GM13977 (cell line): ENCODE data around the gene ZDHHC11.

Experiments
- DNase-seq: peaks from one replicate; pipeline ENCODE4 v3.0.0; 2012; ENCODE audit warnings: low spot score
- CTCF ChIP-seq: IDR thresholded peaks from 2 replicates; pipeline ENCODE4 v1.5.1; 2012; ENCODE audit warnings: mild to moderate bottlenecking, control low read depth; ENCODE audit not compliant: insufficient read depth; ENCODE audit errors: extremely low read depth, missing control alignments
- in situ Hi-C: fragments of 300-500 bp; cut with MboI; formaldehyde crosslinking; loops from one replicate; pipeline ENCODE4 v1.12.0; 2022; ENCODE audit warnings: low sequenced_read_pairs, low pct_unique_long_range_greater_than_20kb, mixed read lengths, inconsistent platforms; ENCODE audit not compliant: unreplicated experiment

The ZDHHC11 gene

GRCh38 chr5:889075-889710 is 38.4 kb upstream of the ZDHHC11 start:
- no peak for TF ChIP-seq CTCF
- in situ Hi-C loops, result no loop called here
- no peak for DNase-seq

GRCh38 chr5:888638-889035 is 37.9 kb upstream of the ZDHHC11 start:
- in situ Hi-C loops, result no loop called here
- DNase-seq, result no peak

GRCh38 chr5:887947-888637 is 37.3 kb upstream of the ZDHHC11 start:
- DNase-seq, result no peak
- in situ Hi-C loops, result no loop called here
- no peak for TF ChIP-seq CTCF

More at GRCh38 chr5:888638-889035, 37.9 kb upstream of the ZDHHC11 start:
- no peak for TF ChIP-seq CTCF

- no peak for TF ChIP-seq CTCF
- in situ Hi-C loops, result no loop called here
- DNase-seq, result no peak
These were observed 36.0 kb upstream of the ZDHHC11 start for GRCh38 chr5:886716-887325.

- DNase-seq, result no peak
- in situ Hi-C loops, result no loop called here
- TF ChIP-seq CTCF, result no peak
These were observed 35.2 kb upstream of the ZDHHC11 start for GRCh38 chr5:886036-886435.

GRCh38 chr5:885529-885928 is 34.7 kb upstream of the ZDHHC11 start:
- in situ Hi-C loops, result no loop called here
- no peak for TF ChIP-seq CTCF
- DNase-seq, result peak; percentile 13
